H9 (cell line): Measurements from ENCODE around the gene MKRN1. TPM values are rescaled to one million over a fixed set of nuclear protein-coding genes. Genes with fewer than 3 reads are reported as not detected.

Source experiments
- DNase-seq: peaks from one replicate; pipeline ENCODE4 v3.0.0-alpha.2; 2017
- H2AFZ ChIP-seq: one replicate; pipeline ENCODE4 v1.6.1; 2013; ENCODE audit warnings: mild to moderate bottlenecking, low read length, control low read depth, moderate library complexity
- H2AK5ac ChIP-seq: 2 replicates; pipeline ENCODE4 v1.6.1; 2013; ENCODE audit warnings: low read length, control low read depth, mixed read lengths; ENCODE audit not compliant: insufficient read length
- H2BK120ac ChIP-seq: one replicate; pipeline ENCODE4 v1.6.1; 2013; ENCODE audit warnings: low read depth, mild to moderate bottlenecking, low read length, control low read depth, inconsistent platforms; ENCODE audit not compliant: poor library complexity, severe bottlenecking
- H2BK12ac ChIP-seq: 2 replicates; pipeline ENCODE4 v1.6.1; 2013; ENCODE audit warnings: low read length, control low read depth, mixed read lengths, low read depth; ENCODE audit not compliant: insufficient read length
- H2BK15ac ChIP-seq: 2 replicates; pipeline ENCODE4 v1.6.1; 2013; ENCODE audit warnings: low read depth, low read length, control low read depth
- H2BK20ac ChIP-seq: one replicate; pipeline ENCODE4 v1.6.1; 2013; ENCODE audit warnings: low read depth, mild to moderate bottlenecking, low read length, control low read depth, inconsistent platforms; ENCODE audit not compliant: poor library complexity, severe bottlenecking
- H2BK5ac ChIP-seq: 2 replicates; pipeline ENCODE4 v1.6.1; 2013; ENCODE audit warnings: low read length, control low read depth, mixed read lengths; ENCODE audit not compliant: insufficient read length
- H3K14ac ChIP-seq: 2 replicates; pipeline ENCODE4 v1.6.1; 2013; ENCODE audit warnings: low read length, control low read depth; ENCODE audit not compliant: insufficient read depth
- H3K18ac ChIP-seq: 2 replicates; pipeline ENCODE4 v1.6.1; 2013; ENCODE audit warnings: low read depth, mild to moderate bottlenecking, mixed read lengths, low read length, control low read depth; ENCODE audit not compliant: insufficient read length
- H3K23ac ChIP-seq: 2 replicates; pipeline ENCODE4 v1.6.1; 2013; ENCODE audit warnings: low read length, control low read depth, mixed read lengths, low read depth; ENCODE audit not compliant: insufficient read length
- H3K23me2 ChIP-seq: 2 replicates; pipeline ENCODE4 v1.6.1; 2013; ENCODE audit warnings: low read depth, mild to moderate bottlenecking, mixed read lengths, low read length, control low read depth; ENCODE audit not compliant: insufficient read length, poor library complexity, severe bottlenecking
- H3K27ac ChIP-seq: 2 replicates; pipeline ENCODE4 v1.5.1; 2013; ENCODE audit warnings: low read length, control low read depth, mixed read lengths, low read depth; ENCODE audit not compliant: insufficient read length
- H3K27me3 ChIP-seq: 2 replicates; pipeline ENCODE4 v1.6.1; 2013; ENCODE audit warnings: low read length, control low read depth, inconsistent platforms; ENCODE audit not compliant: insufficient read depth
- H3K4ac ChIP-seq: 2 replicates; pipeline ENCODE4 v1.6.1; 2013; ENCODE audit warnings: low read depth, mild to moderate bottlenecking, control low read depth, inconsistent platforms, low read length, moderate library complexity
- H3K4me1 ChIP-seq: 2 replicates; pipeline ENCODE4 v1.6.1; 2013; ENCODE audit warnings: low read length, control low read depth, inconsistent platforms; ENCODE audit not compliant: insufficient read depth
- H3K4me2 ChIP-seq: 2 replicates; pipeline ENCODE4 v1.6.1; 2013; ENCODE audit warnings: low read length, control low read depth, mixed read lengths; ENCODE audit not compliant: insufficient read length, insufficient read depth
- H3K56ac ChIP-seq: 2 replicates; pipeline ENCODE4 v1.6.1; 2013; ENCODE audit warnings: low read depth, mild to moderate bottlenecking, mixed read lengths, low read length, control low read depth; ENCODE audit not compliant: insufficient read length
- H3K79me1 ChIP-seq: 2 replicates; pipeline ENCODE4 v1.6.1; 2013; ENCODE audit warnings: low read depth, mild to moderate bottlenecking, moderate library complexity, low read length, control low read depth, inconsistent platforms; ENCODE audit not compliant: insufficient read depth, poor library complexity, severe bottlenecking
- H3K79me2 ChIP-seq: 2 replicates; pipeline ENCODE4 v1.6.1; 2013; ENCODE audit warnings: low read length, control low read depth, inconsistent platforms; ENCODE audit not compliant: insufficient read depth
- H3K9ac ChIP-seq: 2 replicates; pipeline ENCODE4 v1.6.1; 2013; ENCODE audit warnings: low read length, control low read depth, mixed read lengths; ENCODE audit not compliant: insufficient read length; ENCODE audit errors: extremely low read depth
- H3K9me3 ChIP-seq: one replicate; pipeline ENCODE4 v1.6.1; 2013; ENCODE audit warnings: low read depth, low read length, inconsistent platforms; ENCODE audit not compliant: control insufficient read depth
- H3T11ph ChIP-seq: one replicate; pipeline ENCODE4 v1.6.1; 2013; ENCODE audit warnings: mild to moderate bottlenecking, low read length, control low read depth, inconsistent platforms
- H4K20me1 ChIP-seq: one replicate; pipeline ENCODE4 v1.6.1; 2013; ENCODE audit not compliant: control insufficient read depth, insufficient read length, insufficient read depth
- H4K5ac ChIP-seq: 2 replicates; pipeline ENCODE4 v1.6.1; 2013; ENCODE audit warnings: low read depth, mild to moderate bottlenecking, mixed read lengths, low read length, control low read depth; ENCODE audit not compliant: insufficient read length
- H4K8ac ChIP-seq: replicated peaks from 2 replicates; pipeline ENCODE4 v1.6.1; 2013; ENCODE audit warnings: low read length, control low read depth, mixed read lengths, low read depth; ENCODE audit not compliant: insufficient read length
- H4K91ac ChIP-seq: 2 replicates; pipeline ENCODE4 v1.6.1; 2013; ENCODE audit warnings: low read depth, mild to moderate bottlenecking, moderate library complexity, mixed read lengths, low read length, control low read depth; ENCODE audit not compliant: insufficient read length
- H3K27ac Mint-ChIP-seq, 3 experiments: 2 replicates in 2 of 3; 3 replicates in 1 of 3; pipeline ENCODE4 v1.8.0; 2020 to 2021; ENCODE audit warnings: mixed read lengths in 3 of 3, mild to moderate bottlenecking in 1 of 3, moderate library complexity in 1 of 3
- H3K27me3 Mint-ChIP-seq: 2 replicates; pipeline ENCODE4 v1.8.0; 2021; ENCODE audit warnings: low read depth, mild to moderate bottlenecking, moderate library complexity, mixed read lengths
- H3K36me3 Mint-ChIP-seq, 3 experiments: 2 replicates in 2 of 3; 3 replicates in 1 of 3; pipeline ENCODE4 v1.8.0; 2020 to 2021; ENCODE audit warnings: low read depth in 3 of 3, mixed read lengths in 3 of 3; ENCODE audit not compliant: insufficient read depth in 1 of 3
- H3K4me1 Mint-ChIP-seq, 2 experiments: 2 replicates each; pipeline ENCODE4 v1.8.0; 2020; ENCODE audit warnings: mixed read lengths in 2 of 2
- H3K4me3 Mint-ChIP-seq, 2 experiments: 2 replicates in 1 of 2; 3 replicates in 1 of 2; pipeline ENCODE4 v1.8.0; 2020 to 2021; ENCODE audit warnings: mild to moderate bottlenecking in 2 of 2, mixed read lengths in 2 of 2, moderate library complexity in 1 of 2
- H3K9me3 Mint-ChIP-seq, 2 experiments: 2 replicates in 1 of 2; 3 replicates in 1 of 2; pipeline ENCODE4 v1.8.0; 2020; ENCODE audit warnings: mild to moderate bottlenecking in 2 of 2, mixed read lengths in 2 of 2, moderate library complexity in 1 of 2
- CTCF ChIP-seq: fragments of 200-600 bp; sonication (generic); conservative IDR thresholded peaks from 3 replicates; pipeline ENCODE4 v1.8.0; 2021; ENCODE audit warnings: antibody characterized with exemption, mild to moderate bottlenecking
- WGBS: extraction: QIAGEN DNeasy Blood & Tissue Kit; methylation state at CpG from one replicate; pipeline ENCODE4 v1.1.7; 2013; ENCODE audit warnings: missing lambda C conversion rate, low lambda C conversion rate, mixed read lengths; ENCODE audit not compliant: insufficient read length; ENCODE audit errors: extremely low coverage; 5-methylcytosine and 5-hydroxymethylcytosine counted together
- total RNA-seq: library from RNA; stranded (reverse); gene quantifications from 2 replicates; pipeline ENCODE4 v1.2.1, GENCODE V29; 2021

MKRN1 gene
- total RNA-seq, 1 experiment from 2014 or later = 106 TPM

- no peaks in the 10 kb centered on the region for H3K27me3 Mint-ChIP-seq
- H2BK5ac ChIP-seq = no peak overlapping the region
- no peak overlapping the region for H4K91ac ChIP-seq
- no peak overlapping the region for H3K27ac Mint-ChIP-seq
- WGBS = no CpG with 5 or more reads among the region's 3 CpGs
- no peak for TF ChIP-seq CTCF
- H3K79me1 ChIP-seq = no peaks in the 10 kb centered on the region
- no peaks in the 10 kb centered on the region for H4K20me1 ChIP-seq
- no peaks in the 10 kb centered on the region for H3K4me1 ChIP-seq
- H2BK15ac ChIP-seq = no peak overlapping the region
- H3K27me3 ChIP-seq = no peaks in the 10 kb centered on the region
- H3T11ph ChIP-seq = no peak overlapping the region
- H2BK20ac ChIP-seq = no peak overlapping the region
- no peak overlapping the region for H3K27ac ChIP-seq
- no peak overlapping the region for H3K56ac ChIP-seq
- no peak overlapping the region for H3K23ac ChIP-seq
- H3K79me2 ChIP-seq = no peaks in the 10 kb centered on the region
- no peaks in the 10 kb centered on the region for H3K4me1 Mint-ChIP-seq
- H4K5ac ChIP-seq = no peak overlapping the region
- H3K9me3 ChIP-seq = no peaks in the 10 kb centered on the region
- H4K8ac ChIP-seq = no peak overlapping the region
- no peak overlapping the region for H3K18ac ChIP-seq
- H2AK5ac ChIP-seq = no peak overlapping the region
- H3K4me3 Mint-ChIP-seq = no peak overlapping the region
- no peak overlapping the region for H3K4ac ChIP-seq
- H3K9ac ChIP-seq = no peak overlapping the region
- no peak overlapping the region for H3K14ac ChIP-seq
- H3K36me3 Mint-ChIP-seq = no peaks in the 10 kb centered on the region; a peak in 1 of 7 replicates
- H3K23me2 ChIP-seq = no peaks in the 10 kb centered on the region
- H3K4me2 ChIP-seq = no peak overlapping the region
- no peak overlapping the region for H2BK120ac ChIP-seq
- DNase-seq = no peak
- H2BK12ac ChIP-seq = no peak overlapping the region
- H2AFZ ChIP-seq = no peak overlapping the region
- H3K9me3 Mint-ChIP-seq = no peaks in the 10 kb centered on the region
Measured at GRCh38 chr7:140440593-140440992, 38.7 kb downstream of the MKRN1 start.
